Liver (tissue), 3 donors: ENCODE results near the gene MRPS18A.

Experiments used
- EGR1 ChIP-seq, 2 donors: IDR thresholded peaks; 2 replicates each; pipeline ENCODE4 v1.6.1; 2016 to 2018; ENCODE audit warnings: antibody characterized with exemption in 2 of 2, low read depth in 2 of 2
- GABPA ChIP-seq, 2 donors: IDR thresholded peaks in 1 of 2; conservative IDR thresholded peaks in 1 of 2; 2 replicates each; pipeline ENCODE4 v1.6.1; 2016; ENCODE audit warnings: antibody characterized with exemption in 2 of 2, mild to moderate bottlenecking in 1 of 2, moderate library complexity in 1 of 2
- JUND ChIP-seq, 2 donors: IDR thresholded peaks; 2 replicates each; pipeline ENCODE4 v1.6.1; 2016; ENCODE audit warnings: antibody characterized with exemption in 2 of 2
- RAD21 ChIP-seq, 2 donors: IDR thresholded peaks; 2 replicates each; pipeline ENCODE4 v1.6.1; 2016; ENCODE audit warnings: antibody characterized with exemption in 2 of 2, mild to moderate bottlenecking in 2 of 2
- RXRA ChIP-seq, 2 donors: IDR thresholded peaks; 2 replicates each; pipeline ENCODE4 v1.6.1; 2017 to 2018; ENCODE audit warnings: antibody characterized with exemption in 2 of 2, mild to moderate bottlenecking in 1 of 2
- SP1 ChIP-seq: IDR thresholded peaks from 2 replicates; pipeline ENCODE4 v1.6.1; 2018; ENCODE audit warnings: antibody characterized with exemption, mild to moderate bottlenecking
- TAF1 ChIP-seq: conservative IDR thresholded peaks from 2 replicates; pipeline ENCODE4 v1.6.1; 2016; ENCODE audit warnings: antibody characterized with exemption, mild to moderate bottlenecking
- YY1 ChIP-seq: IDR thresholded peaks from 2 replicates; pipeline ENCODE4 v1.6.1; 2016; ENCODE audit warnings: antibody characterized with exemption, mild to moderate bottlenecking
- TF ChIP-seq, protein P1 (sequence below): fragments of 150-350 bp; IDR thresholded peaks from 2 replicates; pipeline ENCODE4 v1.5.1; 2017; ENCODE audit warnings: improper control_type of control experiment, low read depth, low read length; ENCODE audit not compliant: missing input control
- TF ChIP-seq, protein P2 (sequence below): IDR thresholded peaks from 2 replicates; pipeline ENCODE4 v1.6.1; 2016; ENCODE audit warnings: antibody characterized with exemption
- TF ChIP-seq, protein P3 (sequence below): IDR thresholded peaks from 2 replicates; pipeline ENCODE4 v1.6.1; 2016; ENCODE audit warnings: antibody characterized with exemption
- TF ChIP-seq, protein P4 (sequence below): IDR thresholded peaks from 2 replicates; pipeline ENCODE4 v1.6.1; 2016; ENCODE audit warnings: antibody characterized with exemption, mild to moderate bottlenecking
- TF ChIP-seq, protein P5 (sequence below): IDR thresholded peaks from 2 replicates; pipeline ENCODE4 v1.6.1; 2016; ENCODE audit warnings: antibody characterized with exemption
- donor health status: healthy.
- donor health status: healthy.

DNA sequence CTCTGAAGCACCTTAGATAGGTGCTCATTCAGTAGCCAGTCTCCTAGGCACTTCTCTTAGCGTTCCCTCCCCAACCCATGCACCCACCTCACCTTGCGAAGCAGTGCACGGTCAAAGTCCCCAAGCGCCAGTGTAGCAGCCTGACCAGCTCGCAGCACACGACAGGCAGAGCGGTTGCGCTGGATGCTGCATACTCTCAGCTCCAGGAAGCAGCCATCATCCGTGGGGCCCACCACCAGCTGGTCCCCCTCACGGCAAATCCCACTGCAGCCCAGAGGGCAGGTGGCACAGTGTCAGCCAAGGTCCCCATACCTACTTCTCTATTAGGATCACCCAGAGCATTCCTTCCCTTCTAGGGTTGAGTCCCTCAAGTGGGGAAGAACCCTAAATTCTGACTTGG, 65.0 kb downstream of the MRPS18A start:
- TF ChIP-seq YY1: no peak
- TF ChIP-seq, protein P1, sequence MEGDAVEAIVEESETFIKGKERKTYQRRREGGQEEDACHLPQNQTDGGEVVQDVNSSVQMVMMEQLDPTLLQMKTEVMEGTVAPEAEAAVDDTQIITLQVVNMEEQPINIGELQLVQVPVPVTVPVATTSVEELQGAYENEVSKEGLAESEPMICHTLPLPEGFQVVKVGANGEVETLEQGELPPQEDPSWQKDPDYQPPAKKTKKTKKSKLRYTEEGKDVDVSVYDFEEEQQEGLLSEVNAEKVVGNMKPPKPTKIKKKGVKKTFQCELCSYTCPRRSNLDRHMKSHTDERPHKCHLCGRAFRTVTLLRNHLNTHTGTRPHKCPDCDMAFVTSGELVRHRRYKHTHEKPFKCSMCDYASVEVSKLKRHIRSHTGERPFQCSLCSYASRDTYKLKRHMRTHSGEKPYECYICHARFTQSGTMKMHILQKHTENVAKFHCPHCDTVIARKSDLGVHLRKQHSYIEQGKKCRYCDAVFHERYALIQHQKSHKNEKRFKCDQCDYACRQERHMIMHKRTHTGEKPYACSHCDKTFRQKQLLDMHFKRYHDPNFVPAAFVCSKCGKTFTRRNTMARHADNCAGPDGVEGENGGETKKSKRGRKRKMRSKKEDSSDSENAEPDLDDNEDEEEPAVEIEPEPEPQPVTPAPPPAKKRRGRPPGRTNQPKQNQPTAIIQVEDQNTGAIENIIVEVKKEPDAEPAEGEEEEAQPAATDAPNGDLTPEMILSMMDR: no peak
- TF ChIP-seq, protein P2, sequence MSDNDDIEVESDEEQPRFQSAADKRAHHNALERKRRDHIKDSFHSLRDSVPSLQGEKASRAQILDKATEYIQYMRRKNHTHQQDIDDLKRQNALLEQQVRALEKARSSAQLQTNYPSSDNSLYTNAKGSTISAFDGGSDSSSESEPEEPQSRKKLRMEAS: no peak
- no peak for TF ChIP-seq JUND (IDR thresholded peaks at IDR 0.05)
- TF ChIP-seq GABPA (IDR thresholded peaks at IDR 0.05 in 1 of 2, conservative IDR thresholded peaks at IDR 0.05 in 1 of 2): no peak
- TF ChIP-seq, protein P3, sequence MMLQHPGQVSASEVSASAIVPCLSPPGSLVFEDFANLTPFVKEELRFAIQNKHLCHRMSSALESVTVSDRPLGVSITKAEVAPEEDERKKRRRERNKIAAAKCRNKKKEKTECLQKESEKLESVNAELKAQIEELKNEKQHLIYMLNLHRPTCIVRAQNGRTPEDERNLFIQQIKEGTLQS: no peak
- TF ChIP-seq, protein P4, sequence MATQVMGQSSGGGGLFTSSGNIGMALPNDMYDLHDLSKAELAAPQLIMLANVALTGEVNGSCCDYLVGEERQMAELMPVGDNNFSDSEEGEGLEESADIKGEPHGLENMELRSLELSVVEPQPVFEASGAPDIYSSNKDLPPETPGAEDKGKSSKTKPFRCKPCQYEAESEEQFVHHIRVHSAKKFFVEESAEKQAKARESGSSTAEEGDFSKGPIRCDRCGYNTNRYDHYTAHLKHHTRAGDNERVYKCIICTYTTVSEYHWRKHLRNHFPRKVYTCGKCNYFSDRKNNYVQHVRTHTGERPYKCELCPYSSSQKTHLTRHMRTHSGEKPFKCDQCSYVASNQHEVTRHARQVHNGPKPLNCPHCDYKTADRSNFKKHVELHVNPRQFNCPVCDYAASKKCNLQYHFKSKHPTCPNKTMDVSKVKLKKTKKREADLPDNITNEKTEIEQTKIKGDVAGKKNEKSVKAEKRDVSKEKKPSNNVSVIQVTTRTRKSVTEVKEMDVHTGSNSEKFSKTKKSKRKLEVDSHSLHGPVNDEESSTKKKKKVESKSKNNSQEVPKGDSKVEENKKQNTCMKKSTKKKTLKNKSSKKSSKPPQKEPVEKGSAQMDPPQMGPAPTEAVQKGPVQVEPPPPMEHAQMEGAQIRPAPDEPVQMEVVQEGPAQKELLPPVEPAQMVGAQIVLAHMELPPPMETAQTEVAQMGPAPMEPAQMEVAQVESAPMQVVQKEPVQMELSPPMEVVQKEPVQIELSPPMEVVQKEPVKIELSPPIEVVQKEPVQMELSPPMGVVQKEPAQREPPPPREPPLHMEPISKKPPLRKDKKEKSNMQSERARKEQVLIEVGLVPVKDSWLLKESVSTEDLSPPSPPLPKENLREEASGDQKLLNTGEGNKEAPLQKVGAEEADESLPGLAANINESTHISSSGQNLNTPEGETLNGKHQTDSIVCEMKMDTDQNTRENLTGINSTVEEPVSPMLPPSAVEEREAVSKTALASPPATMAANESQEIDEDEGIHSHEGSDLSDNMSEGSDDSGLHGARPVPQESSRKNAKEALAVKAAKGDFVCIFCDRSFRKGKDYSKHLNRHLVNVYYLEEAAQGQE: no peak
- no peak for TF ChIP-seq SP1
- TF ChIP-seq EGR1 (IDR thresholded peaks at IDR 0.05; ENCODE audit: low read depth in 2 of 2): no peak
- TF ChIP-seq TAF1: no peak
- TF ChIP-seq RAD21 (IDR thresholded peaks at IDR 0.05): no peak
- no peak for TF ChIP-seq RXRA (IDR thresholded peaks at IDR 0.05)
- TF ChIP-seq, protein P5, sequence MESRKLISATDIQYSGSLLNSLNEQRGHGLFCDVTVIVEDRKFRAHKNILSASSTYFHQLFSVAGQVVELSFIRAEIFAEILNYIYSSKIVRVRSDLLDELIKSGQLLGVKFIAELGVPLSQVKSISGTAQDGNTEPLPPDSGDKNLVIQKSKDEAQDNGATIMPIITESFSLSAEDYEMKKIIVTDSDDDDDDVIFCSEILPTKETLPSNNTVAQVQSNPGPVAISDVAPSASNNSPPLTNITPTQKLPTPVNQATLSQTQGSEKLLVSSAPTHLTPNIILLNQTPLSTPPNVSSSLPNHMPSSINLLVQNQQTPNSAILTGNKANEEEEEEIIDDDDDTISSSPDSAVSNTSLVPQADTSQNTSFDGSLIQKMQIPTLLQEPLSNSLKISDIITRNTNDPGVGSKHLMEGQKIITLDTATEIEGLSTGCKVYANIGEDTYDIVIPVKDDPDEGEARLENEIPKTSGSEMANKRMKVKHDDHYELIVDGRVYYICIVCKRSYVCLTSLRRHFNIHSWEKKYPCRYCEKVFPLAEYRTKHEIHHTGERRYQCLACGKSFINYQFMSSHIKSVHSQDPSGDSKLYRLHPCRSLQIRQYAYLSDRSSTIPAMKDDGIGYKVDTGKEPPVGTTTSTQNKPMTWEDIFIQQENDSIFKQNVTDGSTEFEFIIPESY: no peak
